CMK (cell line): ENCODE measurements around the gene UACA.
"Not testable (repeated sequence)": the region's sequence is repeated elsewhere in the genome, so short reads cannot be mapped to it uniquely, and the experiment has no call there.

Source experiments
- DNase-seq: peaks from one replicate; pipeline ENCODE4 v3.0.0-alpha.2; 2010; ENCODE audit warnings: low read depth

Gene UACA

DNA sequence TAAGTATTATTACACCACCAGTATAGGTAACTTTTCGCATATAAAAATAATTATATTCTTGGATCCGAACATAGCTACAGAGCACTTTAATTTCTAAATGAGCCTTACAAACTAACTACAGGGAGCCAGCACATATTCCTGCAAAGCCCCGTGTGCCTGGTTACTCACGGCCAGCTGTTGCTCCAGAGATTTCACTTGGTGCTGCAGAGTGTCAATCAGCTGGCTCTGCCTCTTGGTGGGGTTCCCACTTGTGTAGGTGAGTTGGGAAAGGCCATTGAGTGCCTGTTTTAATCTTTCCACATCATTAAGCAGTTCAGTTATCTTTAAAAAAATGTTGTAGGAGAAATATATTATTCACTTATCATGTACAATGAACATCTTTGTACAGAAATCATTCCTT is 98.9 kb downstream of the UACA start:
- DNase-seq = no peak

DNA sequence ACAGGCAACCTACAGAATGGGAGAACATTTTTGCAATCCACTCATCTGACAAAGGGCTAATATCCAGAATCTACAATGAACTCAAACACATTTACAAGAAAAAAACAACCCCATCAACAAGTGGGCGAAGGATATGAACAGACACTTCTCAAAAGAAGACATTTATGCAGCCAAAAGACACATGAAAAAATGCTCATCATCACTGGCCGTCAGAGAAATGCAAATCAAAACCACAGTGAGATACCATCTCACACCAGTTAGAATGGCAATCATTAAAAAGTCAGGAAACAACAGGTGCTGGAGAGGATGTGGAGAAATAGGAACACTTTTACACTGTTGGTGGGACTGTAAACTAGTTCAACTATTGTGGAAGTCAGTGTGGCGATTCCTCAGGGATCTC is 100.3 kb downstream of the UACA start:
- DNase-seq = not testable (repeated sequence)

DNA sequence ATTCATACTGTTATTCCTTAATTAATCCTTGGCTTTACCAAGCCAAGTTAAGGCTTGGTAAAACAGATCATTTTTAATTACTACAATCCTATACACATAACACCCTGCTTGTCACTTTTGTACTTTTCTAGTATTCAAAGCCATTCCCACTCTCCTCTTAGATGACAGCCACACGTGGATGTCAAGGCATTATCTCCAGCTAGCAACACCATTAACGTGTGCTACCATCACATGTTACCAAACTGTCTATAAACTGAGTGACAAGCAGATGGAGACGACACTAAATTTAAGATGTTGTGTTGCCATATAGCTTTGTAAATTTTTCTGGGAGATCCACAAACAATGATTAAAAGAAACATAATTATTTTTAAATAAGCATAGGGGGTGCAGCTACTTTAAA is 103.7 kb downstream of the UACA start:
- DNase-seq = no peak

DNA sequence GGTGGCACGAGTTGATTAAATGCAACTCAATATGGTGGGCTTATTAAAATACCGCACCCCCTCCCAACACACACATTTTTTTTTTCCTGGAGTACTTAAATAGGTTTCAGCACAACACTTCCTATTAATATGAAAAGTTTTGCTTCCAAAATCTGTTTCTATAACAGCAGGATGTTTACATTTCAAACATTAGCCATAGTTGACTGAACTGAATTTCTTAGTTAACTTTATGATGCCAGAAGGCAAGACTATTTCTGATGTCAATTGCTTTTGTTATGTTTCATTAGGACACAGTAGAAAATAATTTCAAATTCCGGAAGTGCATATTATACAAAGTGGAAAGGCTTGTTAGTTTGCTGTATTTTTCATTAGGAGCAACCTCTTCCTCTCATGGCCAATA is 104.7 kb downstream of the UACA start:
- DNase-seq = no peak

DNA sequence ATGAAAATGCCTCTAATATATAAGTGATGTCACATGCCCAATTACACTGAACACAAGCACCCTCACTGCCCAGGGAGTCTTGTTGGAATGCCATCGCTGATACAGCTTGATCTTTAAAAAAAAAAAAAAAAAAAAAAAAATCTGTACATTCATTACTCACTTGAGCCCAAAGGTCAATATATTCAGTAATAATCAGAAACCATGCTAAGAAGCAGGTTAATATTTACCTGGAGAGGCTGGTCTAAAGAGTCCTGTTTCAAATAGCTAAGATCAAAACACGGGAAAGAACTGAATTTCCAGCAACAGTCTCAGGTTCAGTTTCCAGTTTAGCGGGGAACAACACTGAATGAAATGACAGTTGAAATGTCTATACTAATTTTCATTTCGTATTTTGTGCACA is 109.9 kb downstream of the UACA start:
- DNase-seq = no peak

DNA sequence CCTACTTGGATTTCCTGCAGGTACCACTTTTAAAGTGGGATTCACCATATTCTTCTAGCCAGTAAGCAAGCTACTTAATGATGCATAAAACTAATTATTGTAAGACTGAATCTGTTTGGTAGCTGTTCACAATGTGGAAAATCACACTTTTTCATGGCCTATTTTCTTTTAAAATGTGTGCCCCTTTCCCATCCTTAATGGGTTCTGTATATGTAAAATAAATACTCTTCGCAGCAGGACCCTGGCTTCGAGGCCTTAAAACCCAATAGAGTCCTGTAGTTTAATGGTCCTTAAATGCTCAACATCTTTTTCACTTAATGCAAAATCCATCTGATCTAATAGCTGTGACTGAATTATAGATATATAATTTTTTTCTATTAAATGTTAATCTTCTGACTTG is 111.0 kb downstream of the UACA start:
- DNase-seq = no peak

DNA sequence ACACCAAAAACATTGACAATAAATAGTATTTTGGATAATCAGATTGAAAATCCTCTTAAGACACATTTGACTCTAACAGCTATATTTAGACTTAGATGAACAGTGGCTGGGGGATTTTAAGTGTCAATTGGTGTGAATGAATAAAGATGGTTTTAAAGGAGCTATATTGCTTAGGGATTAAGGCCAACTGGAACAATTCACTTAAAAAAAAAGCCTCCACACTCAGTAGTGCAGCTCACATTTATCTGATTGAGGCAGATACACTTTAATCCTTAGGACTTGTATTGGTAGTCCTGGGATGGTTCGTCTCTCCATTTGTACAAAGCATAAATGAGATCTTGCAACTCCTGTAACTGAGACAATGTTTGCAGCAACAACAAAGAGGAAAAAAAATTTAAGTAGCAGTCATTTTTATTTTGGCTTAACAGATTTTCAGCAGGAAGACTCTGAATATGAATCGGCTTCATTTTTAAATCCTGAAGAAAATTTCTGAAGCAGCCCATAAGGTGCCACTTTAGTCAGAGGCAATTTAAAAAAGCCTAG is 112.0 kb downstream of the UACA start:
- no peak for DNase-seq

DNA sequence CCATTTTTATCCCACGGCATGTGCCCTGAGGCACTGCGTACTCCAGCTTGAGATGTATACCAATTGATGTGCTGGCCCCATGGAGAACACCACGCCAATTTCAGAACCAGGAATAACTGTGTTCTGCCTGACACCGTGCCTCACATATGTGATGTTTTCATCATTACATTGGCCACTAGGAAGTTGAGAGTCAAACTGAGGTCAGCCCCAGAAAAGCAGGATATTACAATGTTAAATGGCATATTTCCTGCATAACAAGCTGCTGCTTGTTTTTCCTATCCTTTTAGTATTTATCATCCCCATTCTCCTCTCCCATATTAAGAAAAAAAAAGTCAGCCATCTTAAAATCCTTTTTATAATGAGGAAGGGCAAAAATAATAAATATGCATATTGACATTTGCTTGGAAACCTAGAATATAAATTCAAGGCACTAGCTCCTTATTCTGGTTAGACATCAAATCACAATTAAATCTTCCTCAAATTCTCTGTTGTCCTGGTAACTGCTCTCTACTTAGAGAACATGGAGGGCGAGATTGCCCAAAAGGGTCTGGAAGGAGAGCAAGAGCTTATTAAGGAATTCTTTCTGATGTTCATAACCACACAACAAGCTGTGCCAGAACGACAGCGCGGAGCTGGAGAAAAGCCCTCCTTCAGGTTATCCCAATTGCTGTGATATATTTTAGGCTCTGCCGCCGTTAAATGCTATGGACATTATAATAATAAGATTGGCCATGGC is 112.6 kb downstream of the UACA start:
- no peak for DNase-seq

DNA sequence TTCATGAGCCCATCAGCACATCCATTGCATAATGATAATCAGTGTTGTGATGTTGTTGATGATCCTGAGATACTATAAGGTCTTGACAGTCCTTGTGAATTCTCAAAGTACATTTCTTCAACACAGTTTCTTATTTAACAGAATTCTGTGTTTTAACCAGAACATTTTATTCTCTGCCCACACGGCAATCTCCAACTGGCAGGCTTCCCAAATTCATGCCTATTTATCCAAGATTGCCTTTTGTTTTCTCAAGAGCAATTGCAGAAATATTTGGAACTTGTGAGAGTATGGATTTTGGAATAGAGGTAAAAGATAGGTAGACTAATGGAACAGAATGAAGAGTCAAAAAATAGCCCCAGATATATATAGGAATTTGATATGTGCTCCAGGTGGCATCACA is 116.0 kb downstream of the UACA start:
- DNase-seq = no peak

DNA sequence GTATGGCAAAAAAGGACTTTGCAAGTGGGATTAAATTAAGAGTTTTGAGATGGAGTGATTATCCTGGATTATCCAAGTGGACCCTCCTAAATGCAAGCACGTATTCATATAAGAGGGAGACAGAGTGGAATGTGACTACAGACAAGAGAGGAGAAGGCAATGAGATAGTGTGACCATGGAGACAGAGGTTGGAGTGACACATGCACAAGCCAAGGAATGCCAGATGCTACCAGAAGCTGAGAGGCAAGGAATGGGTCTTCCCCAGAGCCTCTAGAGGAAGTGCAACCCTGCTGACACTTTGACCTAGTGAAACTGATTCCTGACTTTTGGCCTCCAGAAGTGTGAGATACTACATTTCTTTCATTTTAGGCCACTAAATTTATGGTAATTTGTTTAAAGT is 117.2 kb downstream of the UACA start:
- DNase-seq = no peak

DNA sequence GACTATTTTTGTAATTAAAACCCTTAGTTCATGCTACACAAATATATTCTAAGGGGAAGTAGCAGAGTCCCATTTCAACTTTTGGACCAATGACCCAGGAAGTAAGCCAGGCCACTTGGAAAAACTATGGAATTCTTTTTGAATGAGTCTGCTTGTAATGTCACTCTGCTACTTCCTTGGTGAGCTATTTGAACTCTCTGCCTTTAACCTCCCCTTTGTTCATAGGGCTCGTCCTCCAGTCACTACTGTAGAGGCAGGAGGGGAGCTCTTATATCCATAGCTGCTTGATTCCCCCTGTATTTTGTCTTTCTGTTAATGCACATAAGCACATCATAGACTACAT is 119.6 kb downstream of the UACA start:
- no peak for DNase-seq

DNA sequence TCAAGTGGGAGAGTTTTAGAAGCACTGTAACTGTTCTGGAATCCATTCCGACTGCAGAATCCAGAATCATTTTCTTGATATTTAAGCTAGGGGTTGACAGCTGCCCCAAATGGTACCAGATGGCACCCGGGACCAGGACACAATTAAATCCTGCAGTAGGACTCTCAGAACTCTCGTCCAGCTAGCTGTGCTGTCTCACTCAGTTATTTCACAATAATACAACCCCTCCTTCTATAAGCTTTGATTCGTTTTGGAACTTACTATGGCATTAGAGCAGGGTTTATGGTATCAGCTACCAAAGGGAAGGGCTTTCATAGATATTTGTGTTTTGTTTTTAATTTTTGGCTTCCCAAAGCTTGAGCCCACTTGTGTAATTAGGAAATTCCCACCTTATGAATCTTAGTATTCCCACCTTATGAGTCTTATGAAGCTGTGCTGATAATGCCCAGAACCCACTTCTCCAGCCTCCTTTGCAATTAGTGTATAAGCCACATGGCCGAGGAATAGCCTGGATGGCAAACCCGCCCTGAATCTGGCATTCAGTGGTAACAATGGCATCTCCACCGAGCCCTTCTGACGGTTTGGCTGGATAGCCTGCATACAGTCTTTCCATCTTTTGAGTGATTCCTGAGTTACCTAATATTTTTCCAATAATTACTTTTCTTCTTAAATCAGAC is 120.1 kb downstream of the UACA start:
- DNase-seq = no peak

DNA sequence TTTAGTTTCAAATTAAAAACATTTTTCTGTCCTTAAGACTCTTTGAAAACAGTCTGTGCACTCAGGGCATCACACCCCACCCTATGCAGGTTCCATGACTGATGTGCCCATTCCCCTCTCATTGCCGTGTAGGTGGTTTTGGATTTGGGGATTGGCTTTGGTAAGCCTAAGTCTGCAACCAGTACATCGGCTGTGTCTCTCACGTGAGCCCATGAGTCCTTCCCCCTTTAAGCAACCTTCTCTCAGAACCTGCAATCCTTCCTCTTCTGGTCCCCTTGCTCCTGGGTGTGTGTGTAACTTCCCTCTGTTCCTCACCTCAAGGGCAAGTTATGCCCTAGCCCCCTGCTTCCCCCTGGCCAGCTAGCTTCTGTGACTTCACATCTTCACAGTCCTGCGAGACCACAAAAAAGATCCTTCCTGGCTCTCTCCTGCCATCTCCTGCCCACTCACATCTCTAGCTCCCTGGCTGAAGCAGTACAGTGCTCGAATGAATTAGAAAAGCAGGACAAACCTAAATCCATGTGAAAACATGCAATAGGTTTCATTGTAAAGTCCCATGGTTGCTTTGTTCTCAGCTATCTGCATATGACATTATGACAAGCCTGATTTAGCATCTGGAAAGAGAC is 126.7 kb downstream of the UACA start:
- DNase-seq = no peak

DNA sequence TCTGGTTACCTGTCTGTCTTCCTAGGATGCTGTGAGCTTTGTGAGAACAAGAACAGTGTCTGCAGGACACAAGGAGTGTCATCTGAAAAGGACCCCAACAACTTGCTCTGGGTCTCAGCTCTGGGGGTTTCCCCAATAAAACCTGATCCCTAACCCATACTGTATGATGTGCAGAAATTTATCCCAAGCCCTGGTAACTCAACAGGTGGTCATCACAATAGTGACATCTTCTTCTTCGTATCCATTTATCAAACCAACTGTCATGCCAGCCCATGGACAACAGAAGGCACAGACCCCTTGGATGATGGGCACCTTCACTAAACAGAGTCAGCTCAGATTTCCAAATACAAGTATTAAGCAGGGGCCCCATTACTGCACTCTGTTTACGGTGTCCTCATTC is 127.5 kb downstream of the UACA start:
- no peak for DNase-seq

DNA sequence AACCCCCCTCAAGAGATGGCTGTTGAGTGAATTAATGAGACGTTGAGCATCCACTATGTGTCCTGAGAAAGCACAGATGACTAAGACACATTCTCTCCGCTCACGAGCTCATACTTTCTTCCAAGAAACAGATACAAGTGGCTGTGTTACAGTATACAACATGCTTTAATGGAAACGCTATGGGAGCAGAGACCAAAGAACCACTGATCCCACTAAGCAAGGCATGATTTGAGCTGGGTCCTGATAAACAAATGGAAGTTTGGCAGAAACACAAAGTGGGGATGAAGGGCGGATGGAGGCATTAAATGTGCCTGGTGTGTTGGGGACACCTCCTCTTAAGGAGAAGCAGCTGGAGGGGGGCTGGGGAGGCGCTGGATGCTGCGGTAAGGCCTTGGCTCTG is 129.4 kb downstream of the UACA start:
- DNase-seq = no peak

DNA sequence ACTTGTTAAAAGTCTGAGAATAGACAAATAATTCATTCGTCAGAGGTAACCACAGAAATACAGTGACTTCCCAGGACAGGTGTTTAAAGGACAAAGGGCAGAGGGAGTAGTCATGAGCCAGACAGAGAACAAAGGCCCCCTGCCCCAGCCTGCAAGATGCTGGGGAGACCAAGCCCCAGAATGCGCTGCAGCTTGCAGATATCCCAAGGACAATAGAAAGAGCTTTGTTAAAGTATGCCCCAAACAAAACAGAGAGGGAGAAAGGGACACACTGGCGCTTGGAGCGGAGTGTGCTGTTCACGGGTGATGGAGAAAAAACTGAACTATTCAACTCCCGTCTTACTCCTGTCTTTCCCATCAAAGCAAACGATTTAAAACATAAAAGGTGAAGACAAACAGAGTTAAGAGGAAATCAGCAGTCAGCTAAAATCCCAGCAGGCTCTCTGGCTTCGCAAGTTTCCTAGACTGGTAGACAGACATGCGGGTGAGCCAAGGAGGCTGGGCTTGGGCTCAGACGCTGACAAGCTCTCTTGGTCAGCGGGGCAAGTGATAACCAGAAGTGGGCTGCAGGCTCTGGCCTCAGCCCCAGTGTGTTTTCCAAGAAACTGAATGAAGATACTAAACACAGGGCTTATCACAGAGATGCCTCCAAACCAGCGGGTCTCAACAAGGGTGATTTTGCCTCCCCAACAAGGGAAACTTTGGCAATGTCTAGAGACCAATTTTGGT is 130.1 kb downstream of the UACA start:
- no peak for DNase-seq

DNA sequence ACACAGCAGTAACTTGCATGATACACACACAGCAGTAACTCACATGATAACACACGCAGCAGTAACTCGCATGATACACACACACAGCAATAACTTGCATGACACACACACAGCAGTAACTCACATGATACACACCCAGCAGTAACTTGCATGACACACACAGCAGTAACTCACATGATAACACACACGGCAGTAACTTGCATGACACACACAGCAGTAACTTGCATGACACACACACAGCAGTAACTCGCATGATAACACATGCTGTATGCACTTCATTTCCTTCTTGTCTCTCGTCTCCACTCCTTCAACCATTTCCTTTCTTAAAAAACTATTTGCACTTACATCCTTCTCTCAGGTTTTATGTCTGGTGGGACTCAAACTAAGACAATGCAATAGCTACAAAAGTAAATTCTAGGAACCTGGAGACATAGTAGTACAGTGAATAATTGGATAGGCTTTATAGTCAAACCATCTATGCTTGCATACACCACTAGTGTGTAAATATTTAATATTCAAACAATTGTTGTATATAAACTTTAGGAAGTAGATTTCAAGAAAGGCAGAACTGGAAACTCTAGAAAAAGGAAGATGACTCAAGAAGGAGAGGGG is 130.8 kb downstream of the UACA start:
- DNase-seq = no peak

DNA sequence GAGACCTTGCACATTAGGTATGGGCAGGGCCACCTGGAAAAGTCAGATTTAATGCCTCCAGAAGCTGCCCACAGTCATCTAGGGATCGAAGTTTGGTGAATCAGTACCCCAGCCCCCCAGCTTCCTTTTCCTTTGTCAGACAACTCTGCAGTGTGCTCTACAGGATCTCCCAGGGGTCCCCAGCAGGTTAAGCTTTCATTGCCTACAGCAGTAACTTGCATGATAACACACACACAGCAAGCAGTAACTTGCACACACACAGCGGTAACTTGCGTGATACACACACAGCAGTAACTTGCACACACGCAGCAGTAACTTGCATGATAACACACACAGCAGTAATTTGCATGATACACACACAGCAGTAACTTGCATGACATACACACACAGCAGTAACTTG is 131.3 kb downstream of the UACA start:
- no peak for DNase-seq

DNA sequence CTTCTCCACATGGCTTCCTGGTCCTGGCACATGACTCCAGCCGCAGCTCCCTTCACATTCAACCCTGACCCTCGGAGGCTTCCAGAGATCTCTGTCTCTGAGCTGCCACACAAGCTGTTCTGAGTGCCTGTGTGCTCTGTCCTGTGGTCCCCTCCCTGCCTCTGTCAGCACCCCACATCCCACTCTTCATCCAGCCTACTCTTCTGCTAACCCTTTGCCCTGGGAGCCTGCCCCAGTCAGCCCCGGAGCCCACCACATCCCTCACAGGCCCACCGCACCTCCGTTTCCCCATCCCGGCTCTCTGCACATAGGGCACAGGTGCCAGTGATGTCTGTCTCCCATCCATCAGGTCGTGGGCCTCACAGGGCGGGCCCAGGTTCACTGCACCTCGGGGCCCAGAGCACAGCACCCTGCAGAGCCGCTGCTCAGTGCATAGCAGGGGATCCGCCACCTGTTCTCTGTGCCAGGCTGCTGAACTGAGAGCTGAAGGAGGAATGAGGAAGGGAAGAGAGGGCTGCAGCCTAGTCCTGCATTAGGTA is 133.6 kb downstream of the UACA start:
- DNase-seq = no peak

DNA sequence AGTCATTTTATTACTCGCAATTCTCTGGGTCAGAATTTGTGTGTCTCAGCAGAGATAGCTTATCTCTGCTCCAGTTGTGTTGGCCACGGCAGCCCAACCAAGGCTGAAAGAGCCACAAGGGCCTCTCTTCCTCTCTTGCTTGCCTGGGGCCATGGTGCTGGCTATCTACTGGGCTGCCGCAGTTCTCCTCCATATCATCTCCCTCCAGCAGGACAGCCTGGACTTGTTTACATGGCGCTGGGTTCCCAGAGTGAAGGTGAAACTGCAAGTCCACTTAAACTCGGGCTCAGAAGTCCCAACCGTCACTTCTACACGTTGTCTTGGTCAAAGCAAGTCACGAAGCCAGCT is 134.8 kb downstream of the UACA start:
- DNase-seq = peak; percentile 89

DNA sequence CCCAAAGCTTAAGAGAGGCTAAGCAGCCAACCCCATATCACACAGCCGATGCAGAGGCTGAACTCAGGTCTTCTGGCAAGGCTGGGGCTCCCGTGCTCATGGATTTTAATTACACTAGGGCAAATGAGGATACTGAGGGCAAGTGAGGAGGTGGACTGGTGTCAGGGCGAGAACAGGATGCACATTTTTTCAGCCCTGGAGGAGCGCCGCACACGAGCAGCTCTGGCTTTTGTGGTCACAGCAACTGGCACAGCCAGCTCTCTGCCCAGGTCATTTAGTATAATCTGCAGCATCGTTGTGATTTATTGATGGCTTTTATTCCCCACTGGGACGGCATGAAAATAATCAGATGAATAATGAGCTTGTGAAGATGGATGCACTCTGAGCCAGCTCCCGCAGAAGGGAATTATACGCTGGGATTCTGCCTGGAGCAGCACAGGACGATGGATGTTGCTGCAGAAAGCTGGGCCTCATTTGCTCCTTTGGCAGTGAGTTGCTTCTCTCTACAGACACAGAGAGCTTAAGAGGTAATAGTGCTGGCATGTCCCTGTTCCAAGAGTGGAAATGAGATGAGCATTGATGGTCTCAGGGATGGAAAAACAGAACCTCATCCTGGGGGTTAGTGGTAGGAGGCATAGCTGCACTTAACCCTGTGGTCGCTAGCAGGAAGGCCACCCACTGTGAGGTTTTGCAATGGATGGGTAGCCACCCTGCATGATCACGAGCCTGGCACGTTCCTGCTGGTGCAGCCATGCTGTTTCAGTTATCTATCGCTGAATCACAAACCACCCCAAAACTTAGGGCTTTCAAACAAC is 135.4 kb downstream of the UACA start:
- DNase-seq = peak; percentile 50
